Hematopoietic multipotent progenitor cell treated with erythropoietin and hydrocortisone succinate and interleukin-3 and kit ligand, for 17 days (in vitro differentiated cells): ENCODE data around the gene CFAP161.

Experiments
- DNase-seq: peaks from one replicate; pipeline ENCODE4 v3.0.0-alpha.2; 2015; ENCODE audit warnings: low spot score

CFAP161 gene

GRCh38 chr15:81133782-81134461, at the start of gene CFAP161:
CFAP161 (plus strand) TSS chr15:81134270; CDS start chr15:81134330, 60 bp downstream.
- DNase-seq: no peak

- no peak for DNase-seq
Measured at GRCh38 chr15:81084716-81085115, 49.4 kb upstream of the CFAP161 start.

GRCh38 chr15:81085213-81085612, 48.9 kb upstream of the CFAP161 start:
- no peak for DNase-seq

- no peak for DNase-seq
Measured at GRCh38 chr15:81085898-81086297, 48.2 kb upstream of the CFAP161 start.

GRCh38 chr15:81087066-81087465, 47.0 kb upstream of the CFAP161 start:
- no peak for DNase-seq

GRCh38 chr15:81087694-81088093, 46.4 kb upstream of the CFAP161 start:
- DNase-seq: no peak

- no peak for DNase-seq
Measured at GRCh38 chr15:81088470-81089013, 45.5 kb upstream of the CFAP161 start.

GRCh38 chr15:81091889-81092558, 42.0 kb upstream of the CFAP161 start:
- no peak for DNase-seq

GRCh38 chr15:81092559-81092902, 41.5 kb upstream of the CFAP161 start:
- no peak for DNase-seq

GRCh38 chr15:81093961-81094360, 40.1 kb upstream of the CFAP161 start:
- DNase-seq: no peak

GRCh38 chr15:81095690-81096365, 38.2 kb upstream of the CFAP161 start:
- no peak for DNase-seq

GRCh38 chr15:81096398-81096797, 37.7 kb upstream of the CFAP161 start:
- no peak for DNase-seq

- no peak for DNase-seq
Measured at GRCh38 chr15:81097116-81097889, 36.8 kb upstream of the CFAP161 start.

- DNase-seq: no peak
Measured at GRCh38 chr15:81097890-81098280, 36.2 kb upstream of the CFAP161 start.

GRCh38 chr15:81098349-81098748, 35.7 kb upstream of the CFAP161 start:
- no peak for DNase-seq

GRCh38 chr15:81098861-81099651, 35.0 kb upstream of the CFAP161 start:
- peak; percentile 51 for DNase-seq

- DNase-seq: peak; percentile 21
Measured at GRCh38 chr15:81101894-81102815, 31.9 kb upstream of the CFAP161 start.

- no peak for DNase-seq
Measured at GRCh38 chr15:81103857-81104256, 30.2 kb upstream of the CFAP161 start.

GRCh38 chr15:81105545-81105944, 28.5 kb upstream of the CFAP161 start:
- DNase-seq: no peak

- peak; percentile 29 for DNase-seq
Measured at GRCh38 chr15:81106560-81106959, 27.5 kb upstream of the CFAP161 start.
